A549 (cell line): ENCODE results near the gene TDRD12.

Source experiments
- BHLHE40 ChIP-seq: IDR thresholded peaks from 2 replicates; pipeline ENCODE4 v1.6.1; 2012; ENCODE audit warnings: low read depth, low read length, inconsistent platforms
- CHD2 ChIP-seq: fragments of 150-350 bp; IDR thresholded peaks from 2 replicates; pipeline ENCODE4 v1.6.1; 2014; ENCODE audit warnings: low read length; ENCODE audit not compliant: partially characterized antibody
- PHF8 ChIP-seq: fragments of 200-600 bp; sonication (generic); IDR thresholded peaks from 2 replicates; pipeline ENCODE4 v1.6.1; 2016; ENCODE audit warnings: low read depth, mild to moderate bottlenecking, antibody characterized with exemption, moderate library complexity, borderline replicate concordance
- SMC3 ChIP-seq: fragments of >200 bp; sonication (Bioruptor Twin); formaldehyde crosslinking; IDR thresholded peaks from 3 replicates; pipeline ENCODE4 v1.6.1; 2018; ENCODE audit warnings: inconsistent platforms
- TP53 ChIP-seq: fragments of 250-450 bp; sonication (Bioruptor Pico); IDR thresholded peaks from 2 replicates; pipeline ENCODE4 v1.5.0; 2021; ENCODE audit warnings: mild to moderate bottlenecking, moderate library complexity
- TF ChIP-seq, protein P1 (sequence below): fragments of >200 bp; sonication (Bioruptor Twin); formaldehyde crosslinking; IDR thresholded peaks from 3 replicates; pipeline ENCODE4 v1.5.1; 2016
- TF ChIP-seq, protein P2 (sequence below): fragments of 200-600 bp; sonication (generic); IDR thresholded peaks from 2 replicates; pipeline ENCODE4 v1.6.1; 2016; ENCODE audit warnings: antibody characterized with exemption, mild to moderate bottlenecking, moderate library complexity

DNA sequence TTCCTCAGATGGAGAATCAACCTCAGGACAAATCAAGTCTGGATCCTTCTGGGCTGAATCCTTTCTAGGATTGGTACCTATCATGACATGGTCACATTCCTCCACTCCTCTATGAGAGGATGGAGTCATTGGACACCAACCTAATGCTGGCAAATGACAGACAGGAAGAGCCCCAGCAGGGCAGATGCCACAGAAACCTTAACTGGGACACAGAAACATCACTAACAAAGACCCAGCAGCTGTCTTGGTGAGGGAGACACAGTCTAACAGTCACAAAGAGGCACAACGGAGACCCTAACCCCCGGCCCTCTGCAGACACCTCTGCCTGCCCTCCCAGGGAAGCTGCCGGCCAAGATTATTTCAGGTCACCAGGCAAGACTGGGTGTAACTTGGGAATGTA, 46.7 kb upstream of the TDRD12 start:
- no peak for TF ChIP-seq CHD2
- TF ChIP-seq, protein P1, sequence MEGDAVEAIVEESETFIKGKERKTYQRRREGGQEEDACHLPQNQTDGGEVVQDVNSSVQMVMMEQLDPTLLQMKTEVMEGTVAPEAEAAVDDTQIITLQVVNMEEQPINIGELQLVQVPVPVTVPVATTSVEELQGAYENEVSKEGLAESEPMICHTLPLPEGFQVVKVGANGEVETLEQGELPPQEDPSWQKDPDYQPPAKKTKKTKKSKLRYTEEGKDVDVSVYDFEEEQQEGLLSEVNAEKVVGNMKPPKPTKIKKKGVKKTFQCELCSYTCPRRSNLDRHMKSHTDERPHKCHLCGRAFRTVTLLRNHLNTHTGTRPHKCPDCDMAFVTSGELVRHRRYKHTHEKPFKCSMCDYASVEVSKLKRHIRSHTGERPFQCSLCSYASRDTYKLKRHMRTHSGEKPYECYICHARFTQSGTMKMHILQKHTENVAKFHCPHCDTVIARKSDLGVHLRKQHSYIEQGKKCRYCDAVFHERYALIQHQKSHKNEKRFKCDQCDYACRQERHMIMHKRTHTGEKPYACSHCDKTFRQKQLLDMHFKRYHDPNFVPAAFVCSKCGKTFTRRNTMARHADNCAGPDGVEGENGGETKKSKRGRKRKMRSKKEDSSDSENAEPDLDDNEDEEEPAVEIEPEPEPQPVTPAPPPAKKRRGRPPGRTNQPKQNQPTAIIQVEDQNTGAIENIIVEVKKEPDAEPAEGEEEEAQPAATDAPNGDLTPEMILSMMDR: no peak
- no peak for TF ChIP-seq TP53 (CRISPR knock-in tag)
- no peak for TF ChIP-seq SMC3
- TF ChIP-seq BHLHE40: no peak
- TF ChIP-seq, protein P2, sequence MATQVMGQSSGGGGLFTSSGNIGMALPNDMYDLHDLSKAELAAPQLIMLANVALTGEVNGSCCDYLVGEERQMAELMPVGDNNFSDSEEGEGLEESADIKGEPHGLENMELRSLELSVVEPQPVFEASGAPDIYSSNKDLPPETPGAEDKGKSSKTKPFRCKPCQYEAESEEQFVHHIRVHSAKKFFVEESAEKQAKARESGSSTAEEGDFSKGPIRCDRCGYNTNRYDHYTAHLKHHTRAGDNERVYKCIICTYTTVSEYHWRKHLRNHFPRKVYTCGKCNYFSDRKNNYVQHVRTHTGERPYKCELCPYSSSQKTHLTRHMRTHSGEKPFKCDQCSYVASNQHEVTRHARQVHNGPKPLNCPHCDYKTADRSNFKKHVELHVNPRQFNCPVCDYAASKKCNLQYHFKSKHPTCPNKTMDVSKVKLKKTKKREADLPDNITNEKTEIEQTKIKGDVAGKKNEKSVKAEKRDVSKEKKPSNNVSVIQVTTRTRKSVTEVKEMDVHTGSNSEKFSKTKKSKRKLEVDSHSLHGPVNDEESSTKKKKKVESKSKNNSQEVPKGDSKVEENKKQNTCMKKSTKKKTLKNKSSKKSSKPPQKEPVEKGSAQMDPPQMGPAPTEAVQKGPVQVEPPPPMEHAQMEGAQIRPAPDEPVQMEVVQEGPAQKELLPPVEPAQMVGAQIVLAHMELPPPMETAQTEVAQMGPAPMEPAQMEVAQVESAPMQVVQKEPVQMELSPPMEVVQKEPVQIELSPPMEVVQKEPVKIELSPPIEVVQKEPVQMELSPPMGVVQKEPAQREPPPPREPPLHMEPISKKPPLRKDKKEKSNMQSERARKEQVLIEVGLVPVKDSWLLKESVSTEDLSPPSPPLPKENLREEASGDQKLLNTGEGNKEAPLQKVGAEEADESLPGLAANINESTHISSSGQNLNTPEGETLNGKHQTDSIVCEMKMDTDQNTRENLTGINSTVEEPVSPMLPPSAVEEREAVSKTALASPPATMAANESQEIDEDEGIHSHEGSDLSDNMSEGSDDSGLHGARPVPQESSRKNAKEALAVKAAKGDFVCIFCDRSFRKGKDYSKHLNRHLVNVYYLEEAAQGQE: no peak
- TF ChIP-seq PHF8: no peak
